Endothelial cell of umbilical vein (primary cell): ENCODE results near the gene MRPL55. TPM values are rescaled to one million over a fixed set of nuclear protein-coding genes. Genes with fewer than 3 reads are reported as not detected.
A peak's percentile ranks its signal among the peaks of the same experiment; 100 is the strongest.

Source experiments
- BruUV-seq: library from RNA; stranded (reverse); fragments of 400-500 nt; replicated peaks from 2 replicates; lab custom pipeline; 2021; lab: Mats Ljungman, UMichigan
- CTCF ChIA-PET: fragments of 300-600, 350-600 bp; sonication (Branson Sonifier 250); formaldehyde crosslinking; loops from one replicate; lab custom pipeline; 2021; ENCODE audit warnings: antibody characterized with exemption, inconsistent platforms; lab: Charles Lee
- POLR2A ChIA-PET: fragments of 300-600, 350-600 bp; sonication (Branson Sonifier 250); formaldehyde crosslinking; loops from one replicate; lab custom pipeline; 2021; ENCODE audit warnings: antibody characterized with exemption, inconsistent platforms; lab: Charles Lee
- DNase-seq: peaks from one replicate; pipeline ENCODE4 v3.0.0-alpha.2; 2011; ENCODE audit warnings: low read depth, low spot score
- FAIRE-seq: peaks from 2 replicates; lab custom pipeline; 2011; peaks lifted over from hg19 to GRCh38; lab: Jason Lieb, UNC
- H2AFZ ChIP-seq: 2 replicates; pipeline ENCODE4 v1.6.0; 2012; ENCODE audit warnings: low read depth, low read length, control low read depth, inconsistent platforms
- H3K27ac ChIP-seq: 2 replicates; pipeline ENCODE4 v1.5.1; 2011; ENCODE audit warnings: low read depth, mild to moderate bottlenecking, control low read depth, low read length, moderate library complexity; ENCODE audit not compliant: insufficient read depth
- H3K27me3 ChIP-seq, 2 experiments: 2 replicates each; pipeline versions ENCODE4 v1.6.0 to v1.6.1; 2011; ENCODE audit warnings: low read length in 2 of 2, mixed read lengths in 1 of 2; ENCODE audit not compliant: control insufficient read depth in 2 of 2, insufficient read depth in 2 of 2
- H3K36me3 ChIP-seq, 2 experiments: 2 replicates in 1 of 2; 3 replicates in 1 of 2; pipeline ENCODE4 v1.5.1; 2011; ENCODE audit warnings: low read length in 2 of 2, mild to moderate bottlenecking in 1 of 2, moderate library complexity in 1 of 2; ENCODE audit not compliant: control insufficient read depth in 2 of 2, insufficient read depth in 2 of 2; ENCODE audit errors: extremely low read depth in 1 of 2
- H3K4me1 ChIP-seq: 3 replicates; pipeline ENCODE4 v1.5.1; 2011; ENCODE audit warnings: mild to moderate bottlenecking, low read length; ENCODE audit not compliant: control insufficient read depth, insufficient read depth; ENCODE audit errors: extremely low read depth
- H3K4me2 ChIP-seq: 2 replicates; pipeline ENCODE4 v1.6.1; 2011; ENCODE audit warnings: low read length, control low read depth, mixed read lengths; ENCODE audit not compliant: insufficient read depth
- H3K4me3 ChIP-seq, 3 experiments: fragments of 200-600 bp in 1 of 3; sonication (generic), shearing (Covaris generic) in 1 of 3; replicated peaks in 1 of 3; 2 replicates each; pipeline ENCODE4 v1.5.1; 2011 to 2016; ENCODE audit warnings: control low read depth in 3 of 3, low read length in 3 of 3, mild to moderate bottlenecking in 2 of 3, inconsistent platforms in 1 of 3, low read depth in 1 of 3, moderate library complexity in 1 of 3; ENCODE audit not compliant: insufficient read depth in 1 of 3
- H3K79me2 ChIP-seq: 2 replicates; pipeline ENCODE4 v1.6.0; 2012; ENCODE audit warnings: low read length, inconsistent platforms; ENCODE audit not compliant: control insufficient read depth, insufficient read depth
- H3K9ac ChIP-seq: replicated peaks from 2 replicates; pipeline ENCODE3; 2011; ENCODE audit warnings: low read length, control low read depth; ENCODE audit not compliant: insufficient read depth; ENCODE audit errors: extremely low read depth
- H3K9me1 ChIP-seq: replicated peaks from 3 replicates; pipeline ENCODE4 v1.6.0; 2011; ENCODE audit warnings: mild to moderate bottlenecking, low read length; ENCODE audit not compliant: control insufficient read depth, insufficient read depth; ENCODE audit errors: extremely low read depth
- H3K9me3 ChIP-seq: replicated peaks from 2 replicates; pipeline ENCODE4 v1.5.1; 2012; ENCODE audit warnings: low read length, inconsistent platforms; ENCODE audit not compliant: control insufficient read depth, insufficient read depth
- H4K20me1 ChIP-seq: replicated peaks from 2 replicates; pipeline ENCODE3; 2011; ENCODE audit warnings: mild to moderate bottlenecking, low read length; ENCODE audit not compliant: control insufficient read depth, insufficient read depth; ENCODE audit errors: extremely low read depth
- CTCF ChIP-seq, 2 donors: IDR thresholded peaks; 1 replicate in 1 of 2; 2 replicates in 1 of 2; pipeline ENCODE4 v1.5.1; 2011; ENCODE audit warnings: low read length in 2 of 2, mild to moderate bottlenecking in 2 of 2, moderate library complexity in 2 of 2, control low read depth in 1 of 2, inconsistent platforms in 1 of 2, low read depth in 1 of 2; ENCODE audit not compliant: insufficient read depth in 1 of 2; ENCODE audit errors: extremely low read depth in 1 of 2
- EZH2 ChIP-seq: IDR thresholded peaks from 2 replicates; pipeline ENCODE4 v1.6.1; 2012; ENCODE audit warnings: borderline replicate concordance, low read depth, mild to moderate bottlenecking, moderate library complexity, low read length, inconsistent platforms; ENCODE audit not compliant: severe bottlenecking
- FOS ChIP-seq: IDR thresholded peaks from 2 replicates; pipeline ENCODE4 v1.6.1; 2011; ENCODE audit warnings: mild to moderate bottlenecking, low read length, moderate library complexity, borderline replicate concordance; ENCODE audit not compliant: insufficient read depth
- GATA2 ChIP-seq: IDR thresholded peaks from 2 replicates; pipeline ENCODE4 v1.7.0; 2011; ENCODE audit warnings: low read depth, mild to moderate bottlenecking, moderate library complexity, mixed read lengths, low read length; ENCODE audit not compliant: insufficient read length, insufficient read depth
- JUN ChIP-seq: IDR thresholded peaks from 2 replicates; pipeline ENCODE4 v1.6.1; 2011; ENCODE audit warnings: borderline replicate concordance, low read depth; ENCODE audit not compliant: insufficient read length, insufficient read depth
- MAX ChIP-seq: IDR thresholded peaks from 2 replicates; pipeline ENCODE4 v1.6.1; 2011; ENCODE audit not compliant: insufficient read depth, insufficient read length
- MYC ChIP-seq: IDR thresholded peaks from one replicate; pipeline ENCODE4 v1.6.1; 2011; ENCODE audit warnings: mild to moderate bottlenecking, low read depth, low read length
- POLR2A ChIP-seq: IDR thresholded peaks from 2 replicates; pipeline ENCODE4 v1.6.1; 2012; ENCODE audit warnings: low read depth, mild to moderate bottlenecking, control low read depth, low read length
- POLR2AphosphoS5 ChIP-seq: IDR thresholded peaks from 2 replicates; pipeline ENCODE4 v1.6.1; 2012; ENCODE audit warnings: low read depth, mild to moderate bottlenecking, control low read depth, low read length, moderate library complexity; ENCODE audit not compliant: insufficient read depth
- dilution Hi-C: fragments of 300-500 bp; cut with MboI; formaldehyde crosslinking; loops from one replicate; pipeline ENCODE4 v1.15.0; 2019; ENCODE audit warnings: low sequenced_read_pairs; ENCODE audit not compliant: extremely low pct_ligation_motif_present
- intact Hi-C: fragments of 100-400 bp; cut with micrococcal nuclease; formaldehyde crosslinking; loops from one replicate; pipeline ENCODE4 v1.10.0; 2022
- polyA plus RNA-seq, 4 experiments: library from polyadenylated mRNA; depleted of rRNA in 3 of 4; stranded (reverse) in 3 of 4; unstranded in 1 of 4; fragments of >200 nt; gene quantifications; 2 replicates each; pipeline versions ENCODE4 v1.2.1 to v1.2.3, GENCODE V29; 2011 to 2012; ENCODE audit warnings: missing spikeins in 1 of 4
- total RNA-seq: library from RNA; stranded (reverse); gene quantifications from 2 replicates; pipeline ENCODE4 v1.2.3, GENCODE V29; 2021

MRPL55 gene
- total and polyA plus RNA-seq, 2 donors (not counting 3 experiments of a cell fraction or from before 2014, with no cell fraction given), result 58.7 to 155 TPM

- CTCF ChIA-PET, result interaction anchor here (0.9 to 2.5 kb wide), 3 partner anchors 9 to 91 kb away, joined by 4 to 8 read pairs (median 4); no protein-coding TSS in a partner anchor
- Histone ChIP-seq H3K9me1 (no peaks in the 10 kb centered on the region), H3K79me2 (peaks cover 100% of the 10 kb centered on the region), H3K36me3 (peaks cover 0 to 13% of the 10 kb centered on the region in 2 experiments), H3K27me3 (no peaks in the 10 kb centered on the region), H3K9ac (no peak overlapping the region), H3K4me2 (peak overlapping the region; percentile 1), H4K20me1 (peaks cover 18% of the 10 kb centered on the region), H3K27ac (peak overlapping the region; percentile 7), H3K4me1 (peaks cover 59% of the 10 kb centered on the region), H3K9me3 (peaks cover 4% of the 10 kb centered on the region), H3K4me3 (no peak overlapping the region), H2AFZ (no peak overlapping the region)
- POLR2A ChIA-PET, result no interaction called here
- intact Hi-C loops, result no loop called here
- DNase-seq, result no peak
- BruUV-seq, result no TSS peak
- no peak for TF ChIP-seq POLR2A
- no peak for TF ChIP-seq FOS
- TF ChIP-seq MAX, result no peak
- no peak for TF ChIP-seq MYC
- no peak for TF ChIP-seq JUN
- TF ChIP-seq EZH2, result no peak
- TF ChIP-seq POLR2AphosphoS5, result no peak
- TF ChIP-seq GATA2, result no peak
- TF ChIP-seq CTCF (IDR thresholded peaks at IDR 0.05; ENCODE audit: extremely low read depth in 1 of 2, insufficient read depth in 1 of 2, low read depth in 1 of 2, low read length in 2 of 2), result no peak
- dilution Hi-C loops, result no loop called here
- FAIRE-seq, result no peak
Observed at GRCh38 chr1:228091084-228091483, 18.0 kb downstream of the MRPL55 start.
